ENCODE results near the gene ADGRG7.

ADGRG7 gene

DNA sequence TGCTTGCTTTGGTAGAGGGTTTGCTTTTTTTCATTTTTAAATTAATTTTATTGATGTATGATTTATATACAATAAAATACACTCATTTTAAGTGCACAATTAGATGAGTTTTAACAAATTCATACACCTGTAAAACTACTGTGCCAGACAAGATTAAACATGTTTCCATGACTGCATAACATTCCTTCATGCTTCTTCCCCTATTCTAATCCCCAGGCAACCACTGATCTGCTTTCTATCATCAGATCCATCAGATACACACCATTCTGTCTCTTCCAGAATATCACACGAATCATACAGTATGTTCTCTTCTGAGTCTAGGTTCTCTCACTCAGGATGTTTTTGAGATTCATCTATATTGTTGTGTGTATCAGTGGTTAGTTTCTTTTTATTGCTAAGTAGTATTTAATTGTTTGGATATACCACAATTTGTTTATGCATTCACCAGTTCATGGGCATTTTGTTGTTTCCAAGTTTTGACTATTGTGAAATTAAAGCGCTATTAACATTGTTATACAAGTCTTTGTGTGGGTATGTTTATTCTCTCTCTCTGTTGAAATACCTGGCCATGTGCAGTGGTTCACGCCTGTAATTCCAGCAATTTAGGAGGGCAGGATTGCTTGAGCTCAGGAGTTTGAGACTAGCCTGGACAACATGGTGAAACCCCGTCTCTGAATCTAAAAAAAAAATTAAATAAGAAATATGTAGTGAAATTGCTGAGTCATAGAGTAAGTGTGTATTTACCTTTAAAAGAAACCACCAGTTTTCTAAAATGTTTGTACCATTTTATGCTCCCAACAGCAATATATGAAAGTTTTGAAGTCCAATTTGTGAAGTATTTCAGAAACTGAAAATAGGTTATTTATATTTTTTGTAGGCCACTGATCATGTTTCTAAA lies 92.9 kb downstream of the ADGRG7 start:
- DNase-seq, result no peak

DNA sequence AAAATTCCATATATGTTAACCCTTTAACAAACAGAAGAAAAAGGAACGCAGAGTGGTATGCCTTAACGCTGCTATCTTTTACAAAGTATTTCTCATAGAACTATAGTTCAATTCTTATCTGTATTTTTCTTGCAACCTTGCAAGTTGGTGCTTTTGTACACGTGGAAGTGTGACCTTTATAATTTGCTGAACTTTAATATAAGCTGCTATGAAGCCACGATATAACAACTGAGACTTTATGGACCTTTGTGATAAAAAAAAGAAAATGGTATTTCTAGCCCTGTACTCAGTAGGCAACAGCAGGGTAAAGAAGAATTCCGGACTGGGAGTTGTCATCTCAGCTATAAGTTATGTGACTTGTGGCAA lies 93.6 kb downstream of the ADGRG7 start:
- DNase-seq, result no peak

DNA sequence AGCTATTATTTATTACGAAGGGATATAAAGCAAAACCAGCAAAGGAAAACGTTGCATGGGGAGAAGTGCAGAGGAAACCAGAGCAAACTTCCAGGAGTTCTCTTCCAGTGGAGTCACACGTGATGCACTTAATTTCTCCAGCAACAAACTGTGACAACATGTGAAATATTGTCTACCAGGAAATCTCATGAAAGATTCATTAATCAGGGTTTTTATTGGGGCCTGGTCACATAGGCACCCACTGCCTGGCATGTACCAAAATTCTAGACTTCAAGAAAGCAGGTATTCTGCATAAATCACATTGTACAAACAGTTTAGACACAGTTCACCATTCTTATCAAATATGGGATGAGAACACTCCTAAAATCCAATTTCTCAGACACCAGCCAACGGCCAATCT lies 94.5 kb downstream of the ADGRG7 start:
- DNase-seq, result no peak

DNA sequence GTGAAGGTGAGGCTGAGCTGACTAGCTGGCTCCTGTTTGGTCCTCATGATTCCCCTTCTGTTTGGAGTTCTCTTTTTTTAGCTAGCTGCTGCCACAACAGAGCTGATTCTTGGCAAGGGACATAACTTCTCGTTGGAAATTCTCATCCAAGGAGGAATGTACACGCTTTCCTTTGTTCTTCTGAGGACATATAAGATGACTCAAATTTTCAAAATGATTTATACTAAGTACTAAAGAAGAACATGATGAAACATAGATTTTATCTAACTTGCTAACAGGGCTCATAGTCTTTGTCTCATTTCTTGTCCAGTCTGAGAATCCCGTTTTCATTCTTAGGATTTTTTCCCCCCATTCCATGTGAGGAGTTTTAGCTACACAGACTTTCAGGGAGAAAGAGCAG lies 97.0 kb downstream of the ADGRG7 start:
- DNase-seq, result no peak

DNA sequence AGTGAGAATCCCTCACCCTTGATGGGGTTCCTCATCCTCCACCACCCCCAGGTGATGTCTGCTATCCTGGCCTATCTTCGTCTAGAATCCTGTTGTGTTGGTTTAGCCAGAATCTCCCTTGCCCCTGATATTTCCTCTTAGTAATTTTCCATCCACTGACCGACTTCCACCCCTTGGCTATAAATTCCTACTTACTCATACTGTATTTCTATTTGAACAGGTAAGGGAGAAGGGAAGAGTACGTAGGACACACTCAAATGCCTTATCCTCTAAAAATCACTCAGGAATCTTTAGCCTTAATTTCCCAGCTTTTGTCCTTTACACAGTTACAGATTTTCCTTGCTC lies 99.2 kb downstream of the ADGRG7 start:
- no peak for DNase-seq

DNA sequence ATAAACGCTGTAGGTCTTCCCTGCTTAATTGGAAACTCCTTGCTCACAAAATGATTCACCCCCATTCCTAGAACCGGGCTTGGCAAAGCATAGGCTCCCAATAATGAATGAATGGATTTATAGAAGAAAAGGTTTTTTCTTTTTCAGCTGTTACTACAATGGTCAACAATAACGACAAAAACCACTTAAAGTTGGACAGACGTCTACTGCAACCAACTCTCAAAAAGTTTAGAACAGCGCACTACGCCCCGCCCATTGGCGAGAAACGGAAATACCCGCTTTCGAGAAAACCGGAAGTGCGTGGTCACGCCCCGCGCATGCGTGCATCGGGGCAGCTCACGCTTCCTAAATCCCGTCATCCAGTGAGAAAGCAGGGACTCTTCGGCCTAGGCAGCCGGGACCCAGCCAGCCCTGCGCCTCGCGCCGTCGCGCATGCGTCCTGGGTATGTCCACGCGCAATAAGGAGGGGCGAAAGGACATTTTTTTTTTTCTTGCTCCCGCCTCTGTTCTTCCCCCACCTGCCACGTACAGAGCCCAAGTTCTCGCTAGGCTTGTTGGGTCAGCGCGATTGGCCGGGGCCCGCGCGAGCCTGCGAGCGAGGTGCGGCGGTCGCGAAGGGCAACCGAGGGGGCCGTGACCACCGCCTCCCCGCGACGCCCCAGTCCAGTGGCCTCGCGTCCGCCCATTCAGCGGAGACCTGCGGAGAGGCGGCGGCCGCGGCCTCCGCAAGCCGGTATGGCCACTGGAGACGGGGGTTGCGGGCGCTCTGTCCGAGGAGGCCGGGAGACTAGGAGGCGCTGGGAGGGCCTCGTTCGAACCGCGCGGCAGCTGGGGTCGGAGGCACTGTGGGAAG lies 99.8 kb downstream of the ADGRG7 start, which contains the start of gene TFG:
Gene TFG, plus strand, starts transcription at position 506 of the 853 bp plus-strand sequence. CDS start 4,192 bp downstream, outside the sequence.
- DNase-seq, result peak; percentile 95 to 96

DNA sequence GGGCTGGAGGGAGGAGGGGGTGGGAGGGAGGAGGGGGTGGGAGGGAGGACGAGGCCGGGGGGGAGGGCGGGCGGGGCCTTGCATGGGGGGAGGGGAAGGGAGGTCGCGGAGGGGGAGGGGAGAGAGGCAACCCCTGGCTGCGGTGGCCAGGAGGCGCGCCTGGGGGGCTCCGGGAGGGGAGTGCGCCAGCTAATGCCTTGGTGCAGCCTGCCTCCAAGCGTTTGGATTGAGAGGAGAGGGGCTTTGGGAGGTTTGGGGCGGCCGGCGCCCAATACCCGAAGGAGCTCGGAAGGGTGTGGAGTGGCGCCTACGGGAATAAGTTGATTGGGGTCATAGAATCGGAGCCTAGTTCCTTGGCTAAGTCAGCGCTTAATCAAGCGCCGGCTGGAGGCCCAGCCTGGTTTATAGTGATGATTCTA lies 100.5 kb downstream of the ADGRG7 start:
- DNase-seq, result peak; percentile 10 to 36

DNA sequence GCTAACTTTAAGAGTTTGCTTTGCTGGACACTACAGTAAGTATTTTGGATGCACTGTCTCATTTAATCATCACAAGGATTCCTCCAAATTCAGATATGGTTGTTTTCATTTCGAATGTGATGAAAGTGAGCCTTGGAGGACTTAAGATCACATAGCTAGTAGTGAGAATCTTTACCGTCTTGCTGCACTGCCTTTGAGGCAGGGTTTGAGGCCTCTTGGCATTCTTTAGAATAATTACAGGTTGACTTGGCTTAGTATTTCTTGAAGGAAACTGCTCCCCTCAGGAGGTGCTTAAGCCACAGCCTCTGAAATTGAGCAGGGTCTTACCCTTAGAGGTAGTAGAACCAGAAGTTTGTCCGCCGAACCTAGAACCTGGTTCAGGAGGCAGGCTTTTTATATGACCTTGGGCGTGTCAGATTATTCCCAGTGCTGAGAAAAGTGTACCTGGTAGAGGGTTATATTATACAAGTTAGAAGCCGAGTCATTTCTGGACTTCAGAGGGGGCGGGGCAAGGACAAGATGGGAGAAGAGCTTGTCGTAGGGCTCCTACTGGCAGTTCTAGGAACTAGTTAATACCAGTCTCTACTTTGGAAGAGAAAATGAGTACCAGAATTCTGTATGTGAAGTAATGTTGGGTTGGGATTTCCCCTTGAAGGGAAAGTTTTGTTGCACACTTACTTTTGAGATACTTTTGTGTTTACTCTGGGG lies 101.0 kb downstream of the ADGRG7 start:
- peak; percentile 84 to 91 for DNase-seq

DNA sequence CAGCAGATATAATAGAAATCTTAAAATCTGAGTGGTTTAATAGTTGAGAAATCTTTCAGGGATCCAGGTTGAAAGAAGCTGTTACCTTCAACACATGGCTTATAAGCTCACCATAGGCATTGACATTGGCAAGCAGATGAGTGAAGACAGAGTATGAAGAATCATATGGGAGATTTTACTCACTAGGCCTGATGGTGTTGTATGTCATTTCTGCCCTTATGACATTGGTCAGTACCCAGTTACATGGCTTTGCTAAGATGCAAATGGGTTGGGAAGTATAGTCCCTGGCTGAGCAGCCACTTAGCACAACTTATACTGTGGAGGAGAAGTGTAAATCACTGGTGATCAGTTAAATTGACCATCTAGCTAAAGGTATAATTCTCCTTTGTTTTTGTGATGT lies 105.8 kb downstream of the ADGRG7 start:
- no peak for DNase-seq

DNA sequence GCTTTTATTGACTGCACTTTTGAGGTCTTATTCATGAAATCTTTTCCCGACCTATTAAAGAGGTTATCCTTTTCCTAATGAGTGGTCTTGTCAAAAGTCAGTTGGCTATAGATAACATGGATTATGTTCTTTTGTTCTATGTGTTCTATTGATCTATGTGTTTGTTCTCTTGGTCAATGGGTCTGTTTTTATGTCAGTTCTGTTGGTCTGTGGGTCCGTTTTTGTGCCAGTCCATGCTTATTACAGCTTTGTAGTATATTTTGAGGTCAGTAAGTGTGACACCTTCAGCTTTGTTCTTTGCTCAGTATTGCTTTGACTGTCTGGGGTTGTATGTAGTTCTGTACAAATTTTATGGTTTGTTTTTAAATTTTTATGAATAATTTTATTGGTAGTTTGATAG lies 107.7 kb downstream of the ADGRG7 start:
- DNase-seq, result no peak

DNA sequence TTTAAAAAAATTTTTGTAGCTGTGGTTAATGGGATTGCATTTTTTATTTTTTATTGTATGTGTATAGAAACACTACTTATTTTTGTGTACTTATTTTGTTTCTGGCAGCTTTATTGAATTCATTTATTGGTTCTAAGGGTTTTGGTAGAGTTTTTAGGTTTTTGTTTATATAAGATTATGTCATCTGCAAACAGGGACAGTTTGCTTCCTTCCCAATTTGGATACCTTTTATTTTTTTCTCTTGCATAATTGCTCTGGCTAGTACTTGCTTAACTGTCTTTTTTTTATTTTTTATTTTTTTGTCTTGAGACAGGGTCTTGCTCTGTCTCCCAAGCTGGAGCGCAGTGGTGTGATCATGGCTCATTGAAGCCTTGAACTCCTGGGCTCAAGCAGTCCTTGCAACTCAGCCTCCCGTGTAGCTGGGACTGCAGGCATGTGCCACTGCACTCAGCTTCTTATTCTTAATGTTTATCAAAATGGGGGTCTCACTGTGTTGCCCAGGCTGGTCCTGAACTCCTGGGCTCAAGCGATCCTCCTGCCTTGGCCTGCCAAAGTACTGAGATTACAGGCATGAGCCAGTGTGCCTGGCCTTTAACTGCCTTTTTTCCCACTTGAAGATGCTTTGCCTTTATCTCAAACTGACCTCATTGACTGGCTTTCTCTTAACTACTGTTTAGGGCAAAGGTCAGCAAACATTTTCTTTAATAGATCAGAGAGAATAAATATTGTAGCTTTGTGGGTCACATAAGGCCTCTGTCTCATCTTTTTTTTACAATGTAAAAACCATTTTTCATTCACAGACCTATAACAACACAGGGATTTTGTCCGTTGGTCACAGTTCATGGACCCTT lies 108.5 kb downstream of the ADGRG7 start:
- DNase-seq, result no peak

DNA sequence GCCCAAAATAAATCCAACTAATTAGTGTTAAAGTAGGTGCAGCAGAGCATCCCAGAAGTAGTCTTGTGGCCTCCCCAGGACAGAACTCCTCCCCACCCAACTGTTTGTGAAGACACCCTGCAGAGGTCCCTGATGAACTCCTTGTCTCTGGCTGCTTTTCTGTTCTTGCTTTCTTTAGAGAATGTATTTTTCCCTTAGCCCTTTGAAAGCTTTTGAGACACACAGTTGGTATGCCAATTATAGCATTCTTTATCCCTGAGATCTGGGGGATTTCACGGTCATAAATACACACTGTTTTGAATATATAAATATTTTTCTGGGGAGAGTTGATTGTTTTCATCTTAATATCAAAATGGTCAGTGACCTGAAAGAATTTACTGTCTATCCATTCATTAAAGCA lies 109.7 kb downstream of the ADGRG7 start:
- no peak for DNase-seq

DNA sequence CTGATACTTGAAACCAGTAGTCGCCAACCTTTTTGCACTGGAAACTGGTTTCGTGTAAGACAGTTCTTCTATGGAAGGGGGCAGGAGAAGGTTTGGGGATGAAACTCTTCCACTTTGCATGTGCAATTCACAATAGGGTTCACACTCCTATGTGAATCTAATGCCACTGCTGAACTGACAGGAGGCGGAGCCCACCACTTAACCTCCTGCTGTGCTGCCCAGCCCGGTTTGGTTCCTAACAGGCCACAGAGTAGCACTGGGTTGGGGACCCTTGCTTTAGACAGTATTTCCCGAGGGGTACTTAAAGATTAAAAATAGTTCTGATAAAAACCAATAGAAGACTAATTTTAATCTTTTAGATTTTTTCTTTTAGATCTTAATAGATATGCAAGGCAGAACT lies 111.0 kb downstream of the ADGRG7 start:
- no peak for DNase-seq

DNA sequence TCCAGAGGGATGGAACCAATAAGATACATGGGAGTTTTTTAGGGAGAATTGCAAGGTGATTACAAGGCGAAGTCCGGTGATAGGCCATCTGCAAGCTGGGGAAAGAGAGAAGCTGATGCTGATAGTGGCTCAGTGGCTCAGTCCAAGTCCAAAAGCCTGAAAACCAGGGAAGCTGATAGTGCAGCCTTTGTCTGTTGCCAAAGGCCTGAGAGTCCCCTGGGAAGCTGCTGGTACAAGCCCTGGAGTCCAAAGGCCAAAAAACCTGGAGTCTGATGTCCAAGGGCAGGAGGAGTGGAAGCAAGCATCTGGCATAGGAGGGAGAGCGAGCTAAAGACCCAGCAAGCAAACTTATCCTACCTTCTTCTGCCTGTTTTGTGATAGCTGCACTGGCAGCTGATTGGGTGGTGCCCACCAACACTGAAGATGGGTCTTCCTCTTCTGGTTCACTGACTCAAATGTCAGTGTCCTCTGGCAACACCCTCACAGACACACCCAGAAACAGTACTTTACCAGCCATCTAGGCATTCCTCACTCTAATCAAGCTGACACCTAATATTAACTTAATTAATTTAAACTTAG lies 116.6 kb downstream of the ADGRG7 start:
- no peak for DNase-seq

DNA sequence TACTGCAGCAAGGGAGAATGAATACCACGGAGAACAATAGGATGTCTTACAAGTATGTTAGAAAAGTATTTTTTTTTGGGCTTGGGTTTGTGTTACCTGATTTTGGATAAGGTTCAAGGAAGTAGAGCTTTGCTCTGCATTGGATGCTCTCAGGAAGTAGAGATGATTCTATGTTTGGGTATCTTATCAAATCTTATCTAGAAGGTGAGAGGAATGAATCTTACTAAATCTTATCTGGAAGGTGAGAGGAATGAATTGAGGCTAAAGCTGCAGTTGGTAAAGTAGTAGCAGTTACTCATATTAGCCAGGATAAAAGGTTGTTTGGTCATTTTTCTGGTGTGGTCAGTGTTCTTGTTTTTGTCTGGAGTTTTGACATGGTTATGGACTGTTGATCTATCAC lies 117.3 kb downstream of the ADGRG7 start:
- DNase-seq, result no peak

DNA sequence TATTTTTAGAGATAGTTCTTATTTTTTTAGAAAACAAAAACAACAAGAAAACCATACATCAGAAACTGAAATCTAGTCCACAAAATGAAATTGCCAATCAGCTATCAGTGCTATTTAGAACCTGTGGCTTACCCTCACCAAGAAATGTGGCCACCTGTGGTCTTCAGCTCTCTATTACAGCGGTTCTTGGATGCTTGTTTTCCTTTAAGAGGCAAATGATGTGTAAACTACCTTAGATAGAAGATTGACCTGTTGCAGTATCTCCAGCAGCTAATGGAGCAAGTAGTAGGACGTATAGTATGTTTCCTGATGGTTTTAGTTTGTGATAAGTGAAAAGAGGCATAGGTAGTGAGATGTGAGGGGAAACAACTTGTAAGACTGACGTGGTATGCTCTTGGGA lies 121.1 kb downstream of the ADGRG7 start:
- DNase-seq, result no peak

DNA sequence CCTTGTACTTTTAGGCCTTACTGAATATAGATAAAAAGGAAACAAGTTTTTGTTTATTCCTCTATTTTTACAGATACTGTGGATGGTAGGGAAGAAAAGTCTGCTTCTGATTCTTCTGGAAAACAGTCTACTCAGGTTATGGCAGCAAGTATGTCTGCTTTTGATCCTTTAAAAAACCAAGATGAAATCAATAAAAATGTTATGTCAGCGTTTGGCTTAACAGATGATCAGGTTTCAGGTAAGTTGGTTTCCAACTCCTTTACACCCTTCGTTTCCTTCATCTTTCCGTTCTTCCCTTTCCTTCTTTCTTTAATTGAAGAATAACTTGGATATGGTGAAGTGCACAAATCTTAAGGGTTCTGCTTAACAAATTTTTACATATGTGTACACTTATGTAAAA lies 123.0 kb downstream of the ADGRG7 start:
- DNase-seq, result no peak

DNA sequence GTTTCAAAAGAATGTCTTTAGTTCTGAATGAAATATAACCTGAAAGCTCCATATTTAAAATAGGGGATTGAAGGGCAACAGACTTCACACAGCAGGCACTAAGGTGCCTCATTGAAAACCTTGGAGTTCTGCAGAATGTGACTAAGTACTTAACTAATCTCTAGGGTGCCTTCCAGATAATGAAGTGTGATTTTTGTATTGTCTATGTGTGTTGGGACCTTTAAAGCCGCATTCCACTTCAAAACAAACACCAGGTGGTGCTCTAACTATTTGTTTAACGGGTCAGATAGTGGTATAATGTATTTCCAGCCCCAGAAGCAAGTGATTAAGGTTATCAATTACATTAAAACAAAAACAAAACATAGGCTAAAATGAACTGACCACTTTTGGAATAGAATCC lies 127.9 kb downstream of the ADGRG7 start:
- DNase-seq, result peak; percentile 7 to 27

DNA sequence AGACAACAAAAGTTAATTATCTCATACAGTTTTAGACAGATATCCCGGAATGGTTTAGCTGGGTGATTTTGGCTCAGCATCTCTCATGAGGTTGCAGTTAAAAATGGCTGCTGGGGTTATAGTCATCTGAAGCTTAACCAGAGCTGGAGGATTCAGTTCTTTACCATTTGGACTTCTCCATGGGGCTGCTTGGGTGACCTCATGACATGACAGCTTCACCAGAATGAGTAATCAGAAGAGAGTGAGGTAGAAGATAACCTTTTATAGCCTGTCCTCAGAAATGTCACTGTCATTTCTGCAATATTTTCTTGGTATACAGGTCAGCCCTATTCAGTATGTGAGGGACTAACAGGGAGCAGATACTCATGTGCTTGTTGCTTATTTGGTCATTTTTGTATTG lies 130.8 kb downstream of the ADGRG7 start:
- DNase-seq, result no peak

DNA sequence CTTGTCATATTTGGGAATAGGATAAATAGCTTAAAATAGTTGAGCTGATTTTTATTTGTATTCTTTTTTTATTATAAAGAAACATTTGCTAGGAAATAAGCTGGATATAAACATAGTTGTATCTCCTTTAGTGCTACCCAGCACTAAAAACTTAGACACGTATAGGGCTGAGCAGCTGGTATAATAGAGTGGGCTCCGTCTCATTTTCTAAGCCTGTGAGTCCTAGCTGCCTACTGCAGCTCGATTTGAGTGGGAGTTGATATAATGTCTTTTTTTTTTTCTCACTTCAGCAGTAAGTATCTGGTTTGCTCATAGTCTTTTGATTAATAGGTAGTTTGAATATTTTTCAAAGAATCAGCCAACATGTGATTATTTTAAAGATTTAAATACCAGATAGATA lies 134.1 kb downstream of the ADGRG7 start:
- DNase-seq, result no peak

DNA sequence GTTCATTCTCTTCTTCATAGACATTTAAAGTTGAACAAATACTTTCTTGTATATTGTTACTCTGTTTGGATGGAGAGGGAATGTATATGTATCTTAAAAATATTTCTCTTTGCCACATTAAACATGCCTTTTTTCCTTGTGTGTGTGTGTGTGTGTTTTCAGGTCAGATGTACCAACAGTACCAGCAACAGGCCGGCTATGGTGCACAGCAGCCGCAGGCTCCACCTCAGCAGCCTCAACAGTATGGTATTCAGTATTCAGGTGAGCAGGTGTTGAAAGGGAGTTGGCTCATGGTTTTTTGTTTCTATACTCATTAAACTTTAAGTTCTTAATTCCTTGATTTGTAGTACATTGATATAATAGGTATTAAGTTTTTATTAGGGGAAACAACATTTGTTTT lies 135.3 kb downstream of the ADGRG7 start:
- DNase-seq, result no peak
